SK-N-SH (cell line): Measurements from ENCODE around the gene THEM5. TPM values are rescaled to one million over a fixed set of nuclear protein-coding genes. Genes with fewer than 3 reads are reported as not detected.

ENCODE experiments used
- CTCF ChIA-PET: fragments of 300-600, 350-600 bp; formaldehyde crosslinking; extraction: SDS; loops from one replicate; lab custom pipeline; 2021; lab: Yijun Ruan, JAX
- POLR2A ChIA-PET: fragments of 350-600 bp; sonication (Branson Sonifier 250); formaldehyde crosslinking; extraction: SDS; loops from one replicate; lab custom pipeline; 2020; ENCODE audit warnings: antibody characterized with exemption, inconsistent platforms; lab: Yijun Ruan, JAX
- DNase-seq: peaks from one replicate; pipeline ENCODE4 v3.0.0; 2012
- H2AFZ ChIP-seq: fragments of 200-600 bp; sonication (generic); 2 replicates; pipeline ENCODE4 v1.8.1; 2016; ENCODE audit warnings: antibody characterized with exemption, mild to moderate bottlenecking, low read depth
- H3F3A ChIP-seq: fragments of 200-600 bp; sonication (generic); replicated peaks from 2 replicates; pipeline ENCODE3; 2016; ENCODE audit warnings: antibody characterized with exemption, mild to moderate bottlenecking; ENCODE audit not compliant: insufficient read depth
- H3K27ac ChIP-seq, 2 experiments: fragments of 200-500 bp in 1 of 2; fragments of 200-600 bp in 1 of 2; sonication (Bioruptor generic) in 1 of 2; sonication (generic), shearing (Covaris generic) in 1 of 2; 2 replicates each; pipeline versions ENCODE4 v1.5.1 to v1.6.1; 2014 to 2016; ENCODE audit warnings: low read depth in 2 of 2, inconsistent platforms in 1 of 2, low read length in 1 of 2, mild to moderate bottlenecking in 1 of 2, mixed read lengths in 1 of 2
- H3K27me3 ChIP-seq: fragments of 200-600 bp; sonication (generic), shearing (Covaris generic); 2 replicates; pipeline ENCODE4 v1.6.1; 2016; ENCODE audit warnings: mixed run types; ENCODE audit not compliant: insufficient read depth
- H3K36me3 ChIP-seq, 2 experiments: fragments of 200-500 bp in 1 of 2; fragments of 200-600 bp in 1 of 2; sonication (Bioruptor generic) in 1 of 2; sonication (generic) in 1 of 2; replicated peaks in 1 of 2; 2 replicates each; pipeline versions ENCODE3 to v1.5.1; 2014 to 2016; ENCODE audit warnings: low read length in 1 of 2, mild to moderate bottlenecking in 1 of 2; ENCODE audit not compliant: insufficient read depth in 2 of 2, control insufficient read depth in 1 of 2
- H3K4me1 ChIP-seq, 2 experiments: fragments of 200-500 bp in 1 of 2; fragments of 200-600 bp in 1 of 2; sonication (Bioruptor generic) in 1 of 2; sonication (generic), shearing (Covaris generic) in 1 of 2; 2 replicates each; pipeline versions ENCODE4 v1.5.1 to v1.6.1; 2014 to 2016; ENCODE audit warnings: low read depth in 1 of 2, low read length in 1 of 2, mixed run types in 1 of 2; ENCODE audit not compliant: insufficient read depth in 2 of 2, control insufficient read depth in 1 of 2
- H3K4me2 ChIP-seq: fragments of 200-600 bp; sonication (generic), shearing (Covaris generic); 2 replicates; pipeline ENCODE4 v1.6.1; 2017; ENCODE audit warnings: mixed run types
- H3K4me3 ChIP-seq, 2 experiments: fragments of 200-500 bp in 1 of 2; fragments of 200-600 bp in 1 of 2; sonication (Bioruptor generic) in 1 of 2; sonication (generic), shearing (Covaris generic) in 1 of 2; 2 replicates each; pipeline versions ENCODE4 v1.5.1 to v1.8.1; 2014 to 2016; ENCODE audit warnings: low read depth in 2 of 2, inconsistent platforms in 1 of 2, low read length in 1 of 2, mild to moderate bottlenecking in 1 of 2, mixed read lengths in 1 of 2, moderate library complexity in 1 of 2
- H3K79me2 ChIP-seq: fragments of 200-600 bp; sonication (generic); 2 replicates; pipeline ENCODE4 v1.8.1; 2017; ENCODE audit warnings: mild to moderate bottlenecking; ENCODE audit not compliant: insufficient read depth
- H3K9ac ChIP-seq: fragments of 200-600 bp; sonication (generic); 2 replicates; pipeline ENCODE4 v1.6.1; 2017; ENCODE audit warnings: mixed run types
- H3K9me2 ChIP-seq: fragments of 200-600 bp; sonication (generic); 2 replicates; pipeline ENCODE4 v1.6.1; 2017; ENCODE audit warnings: mixed run types
- H3K9me3 ChIP-seq: fragments of 200-600 bp; sonication (generic); 2 replicates; pipeline ENCODE4 v1.6.1; 2017; ENCODE audit warnings: mixed run types, mild to moderate bottlenecking, moderate library complexity
- H4K20me1 ChIP-seq: fragments of 200-600 bp; sonication (generic); 2 replicates; pipeline ENCODE4 v1.6.1; 2017; ENCODE audit warnings: mild to moderate bottlenecking, mixed run types; ENCODE audit not compliant: insufficient read depth
- CHD2 ChIP-seq: fragments of 150-350 bp; IDR thresholded peaks from 2 replicates; pipeline ENCODE4 v1.6.1; 2018; ENCODE audit warnings: low read length; ENCODE audit not compliant: partially characterized antibody
- EZH2phosphoT487 ChIP-seq: fragments of 200-600 bp; sonication (generic); IDR thresholded peaks from 2 replicates; pipeline ENCODE4 v1.6.1; 2017; ENCODE audit warnings: low read depth, mixed run types, mild to moderate bottlenecking, antibody characterized with exemption, moderate library complexity, borderline replicate concordance
- GABPA ChIP-seq: IDR thresholded peaks from 2 replicates; pipeline ENCODE4 v1.4.0; 2012; ENCODE audit warnings: low read depth, mild to moderate bottlenecking
- GATA2 ChIP-seq: sonication (generic); formaldehyde crosslinking; IDR thresholded peaks from 2 replicates; pipeline ENCODE4 v1.5.0; 2020; ENCODE audit warnings: mild to moderate bottlenecking, missing genetic modification reagents
- JUND ChIP-seq: IDR thresholded peaks from 2 replicates; pipeline ENCODE4 v1.4.0; 2012
- MXI1 ChIP-seq: IDR thresholded peaks from 2 replicates; pipeline ENCODE4 v1.6.1; 2012; ENCODE audit warnings: mild to moderate bottlenecking, low read depth, low read length, improper control_type of control experiment
- NFIC ChIP-seq: IDR thresholded peaks from 2 replicates; pipeline ENCODE4 v1.4.0; 2012; ENCODE audit warnings: borderline replicate concordance
- NRF1 ChIP-seq: IDR thresholded peaks from 2 replicates; pipeline ENCODE4 v1.6.1; 2012; ENCODE audit warnings: low read depth, mild to moderate bottlenecking, low read length
- POLR2AphosphoS5 ChIP-seq: IDR thresholded peaks from 2 replicates; pipeline ENCODE4 v1.6.1; 2012; ENCODE audit warnings: low read depth, low read length
- RAD21 ChIP-seq: IDR thresholded peaks from 2 replicates; pipeline ENCODE4 v1.6.1; 2012; ENCODE audit warnings: mild to moderate bottlenecking, low read length
- RFX5 ChIP-seq: IDR thresholded peaks from 2 replicates; pipeline ENCODE4 v1.6.1; 2012; ENCODE audit warnings: mild to moderate bottlenecking, improper control_type of control experiment, low read length
- RXRA ChIP-seq: IDR thresholded peaks from 2 replicates; pipeline ENCODE4 v1.4.0; 2012; ENCODE audit warnings: low read depth, mild to moderate bottlenecking, borderline replicate concordance
- TAF1 ChIP-seq: IDR thresholded peaks from 2 replicates; pipeline ENCODE4 v1.6.1; 2012; ENCODE audit warnings: low read depth, mild to moderate bottlenecking, low read length, moderate library complexity, borderline replicate concordance
- YY1 ChIP-seq: IDR thresholded peaks from 2 replicates; pipeline ENCODE4 v1.4.0; 2012; ENCODE audit warnings: low read depth, mild to moderate bottlenecking
- WGBS: methylation state at CpG from one replicate; pipeline ENCODE4 v1.1.6; 2017; ENCODE audit warnings: low lambda C conversion rate; 5-methylcytosine and 5-hydroxymethylcytosine counted together
- polyA plus RNA-seq, 3 experiments: library from polyadenylated mRNA; depleted of rRNA; stranded (reverse); fragments of >200 nt; gene quantifications; 2 replicates each; pipeline ENCODE4 v1.2.3, GENCODE V29; 2012
- TF ChIP-seq, protein P1 (sequence below): IDR thresholded peaks from 2 replicates; pipeline ENCODE4 v1.4.0; 2012; ENCODE audit warnings: low read depth
- TF ChIP-seq, protein P2 (sequence below): IDR thresholded peaks from 2 replicates; pipeline ENCODE4; 2012
- TF ChIP-seq, protein P3 (sequence below): fragments of 200-600 bp; sonication (generic); IDR thresholded peaks from 2 replicates; pipeline ENCODE4 v1.6.1; 2017; ENCODE audit warnings: antibody characterized with exemption, mild to moderate bottlenecking, moderate library complexity

The THEM5 gene
- polyA plus RNA-seq, 1 of the 3 experiments (the other 2 are of a cell fraction), result not detected

DNA sequence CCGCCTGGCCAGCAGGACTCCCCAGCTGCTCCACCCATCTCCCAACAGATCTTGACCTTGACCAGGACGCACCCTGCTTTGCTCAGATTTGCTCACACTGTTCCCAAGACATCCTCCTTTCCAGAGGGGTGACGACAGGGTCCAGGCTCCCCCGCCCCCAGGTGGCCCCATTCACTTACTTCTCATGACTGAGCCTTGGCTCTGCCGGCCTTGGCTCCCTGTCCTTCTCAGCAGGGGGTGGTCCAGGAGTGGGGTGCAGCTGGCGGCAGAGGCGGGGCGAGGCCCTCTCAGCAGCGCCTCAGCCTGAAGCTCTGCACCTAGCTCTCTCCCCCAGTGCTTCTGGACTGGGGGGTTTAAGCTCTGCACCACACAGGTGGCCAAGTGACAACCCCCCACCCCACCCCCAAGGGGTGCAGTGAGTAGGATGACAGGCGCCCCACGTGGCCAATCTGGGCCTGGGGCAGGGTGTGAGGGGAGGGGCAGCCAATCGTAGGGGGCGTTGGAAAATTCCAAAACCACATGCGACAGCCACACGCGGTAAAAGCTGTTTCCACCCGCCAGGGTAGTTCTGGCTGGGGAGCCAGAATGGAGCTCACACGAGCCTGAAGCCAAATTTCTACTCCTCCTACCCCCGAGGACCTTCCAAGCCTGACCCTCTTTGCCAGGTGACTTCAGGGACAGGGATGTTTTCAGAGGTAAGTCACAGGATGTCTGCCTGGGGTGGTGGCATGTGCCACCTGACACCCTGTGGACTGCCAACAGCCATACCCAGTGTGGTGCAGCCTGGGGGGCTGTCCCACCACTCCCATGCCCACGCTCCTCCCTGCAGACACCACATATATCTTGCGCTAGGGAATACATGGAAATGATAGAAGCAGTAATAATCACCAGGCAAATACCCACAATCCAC, 27.5 kb downstream of the THEM5 start:
- Histone ChIP-seq H3K4me1 (peaks cover 0 to 58% of the 10 kb centered on the region in 2 experiments; a peak in 1 of 4 replicates), H3K79me2 (no peaks in the 10 kb centered on the region), H3K9me2 (no peaks in the 10 kb centered on the region), H3F3A (no peaks in the 10 kb centered on the region), H3K9ac (no peak overlapping the region), H2AFZ (no peak overlapping the region), H3K4me2 (no peak overlapping the region), H3K36me3 (no peaks in the 10 kb centered on the region), H4K20me1 (no peaks in the 10 kb centered on the region), H3K4me3 (no peak overlapping the region), H3K9me3 (no peaks in the 10 kb centered on the region), H3K27me3 (no peaks in the 10 kb centered on the region; the same call in 1 of the 2 replicates), H3K27ac (no peak overlapping the region)
- CTCF ChIA-PET, result interaction anchor here (7.8 kb wide), 1 partner anchor 10 kb away, joined by 46 read pairs; no protein-coding TSS in a partner anchor
- POLR2A ChIA-PET, result interaction anchor here (1.1 kb wide), 1 partner anchor 37 kb away, joined by 3 read pairs; no protein-coding TSS in a partner anchor
- WGBS, result 74% methylated on average over 16 of the region's 21 CpGs
- no peak for DNase-seq
- TF ChIP-seq GABPA, result no peak
- no peak for TF ChIP-seq YY1
- no peak for TF ChIP-seq TAF1
- TF ChIP-seq GATA2, result no peak
- TF ChIP-seq, protein P1, sequence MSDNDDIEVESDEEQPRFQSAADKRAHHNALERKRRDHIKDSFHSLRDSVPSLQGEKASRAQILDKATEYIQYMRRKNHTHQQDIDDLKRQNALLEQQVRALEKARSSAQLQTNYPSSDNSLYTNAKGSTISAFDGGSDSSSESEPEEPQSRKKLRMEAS, result no peak
- TF ChIP-seq RXRA, result no peak
- TF ChIP-seq, protein P2, sequence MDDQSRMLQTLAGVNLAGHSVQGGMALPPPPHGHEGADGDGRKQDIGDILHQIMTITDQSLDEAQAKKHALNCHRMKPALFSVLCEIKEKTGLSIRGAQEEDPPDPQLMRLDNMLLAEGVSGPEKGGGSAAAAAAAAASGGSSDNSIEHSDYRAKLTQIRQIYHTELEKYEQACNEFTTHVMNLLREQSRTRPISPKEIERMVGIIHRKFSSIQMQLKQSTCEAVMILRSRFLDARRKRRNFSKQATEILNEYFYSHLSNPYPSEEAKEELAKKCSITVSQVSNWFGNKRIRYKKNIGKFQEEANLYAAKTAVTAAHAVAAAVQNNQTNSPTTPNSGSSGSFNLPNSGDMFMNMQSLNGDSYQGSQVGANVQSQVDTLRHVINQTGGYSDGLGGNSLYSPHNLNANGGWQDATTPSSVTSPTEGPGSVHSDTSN, result no peak
- no peak for TF ChIP-seq MXI1
- no peak for TF ChIP-seq RAD21
- TF ChIP-seq NRF1, result no peak
- no peak for TF ChIP-seq RFX5
- no peak for TF ChIP-seq EZH2phosphoT487
- TF ChIP-seq JUND, result no peak
- TF ChIP-seq NFIC, result no peak
- TF ChIP-seq CHD2, result no peak
- TF ChIP-seq, protein P3, sequence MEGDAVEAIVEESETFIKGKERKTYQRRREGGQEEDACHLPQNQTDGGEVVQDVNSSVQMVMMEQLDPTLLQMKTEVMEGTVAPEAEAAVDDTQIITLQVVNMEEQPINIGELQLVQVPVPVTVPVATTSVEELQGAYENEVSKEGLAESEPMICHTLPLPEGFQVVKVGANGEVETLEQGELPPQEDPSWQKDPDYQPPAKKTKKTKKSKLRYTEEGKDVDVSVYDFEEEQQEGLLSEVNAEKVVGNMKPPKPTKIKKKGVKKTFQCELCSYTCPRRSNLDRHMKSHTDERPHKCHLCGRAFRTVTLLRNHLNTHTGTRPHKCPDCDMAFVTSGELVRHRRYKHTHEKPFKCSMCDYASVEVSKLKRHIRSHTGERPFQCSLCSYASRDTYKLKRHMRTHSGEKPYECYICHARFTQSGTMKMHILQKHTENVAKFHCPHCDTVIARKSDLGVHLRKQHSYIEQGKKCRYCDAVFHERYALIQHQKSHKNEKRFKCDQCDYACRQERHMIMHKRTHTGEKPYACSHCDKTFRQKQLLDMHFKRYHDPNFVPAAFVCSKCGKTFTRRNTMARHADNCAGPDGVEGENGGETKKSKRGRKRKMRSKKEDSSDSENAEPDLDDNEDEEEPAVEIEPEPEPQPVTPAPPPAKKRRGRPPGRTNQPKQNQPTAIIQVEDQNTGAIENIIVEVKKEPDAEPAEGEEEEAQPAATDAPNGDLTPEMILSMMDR, result no peak
- no peak for TF ChIP-seq POLR2AphosphoS5
